PFSK-1 (cell line): ENCODE results near the gene WDR45.

ENCODE experiments used
- FOXP2 ChIP-seq: optimal IDR thresholded peaks from 2 replicates; pipeline ENCODE3; 2011; ENCODE audit warnings: borderline replicate concordance, control low read depth, inconsistent platforms; ENCODE audit not compliant: insufficient read depth; ENCODE audit errors: extremely low read length, extremely low read depth
- POLR2AphosphoS5 ChIP-seq: IDR thresholded peaks from 2 replicates; pipeline ENCODE4 v1.6.1; 2012; ENCODE audit warnings: low read depth, mild to moderate bottlenecking, control low read depth, low read length, moderate library complexity
- REST ChIP-seq, 2 experiments: IDR thresholded peaks; 2 replicates each; pipeline versions ENCODE4 v1.6.1 to v1.8.0; 2011 to 2012; ENCODE audit warnings: low read depth in 2 of 2, low read length in 2 of 2, control low read depth in 1 of 2, inconsistent platforms in 1 of 2, mild to moderate bottlenecking in 1 of 2, moderate library complexity in 1 of 2; ENCODE audit not compliant: insufficient read depth in 1 of 2
- SIN3A ChIP-seq: IDR thresholded peaks from 2 replicates; pipeline ENCODE4 v1.6.1; 2012; ENCODE audit warnings: mild to moderate bottlenecking, low read length, moderate library complexity, borderline replicate concordance; ENCODE audit not compliant: insufficient read depth
- TAF1 ChIP-seq: IDR thresholded peaks from 2 replicates; pipeline ENCODE4 v1.6.1; 2012; ENCODE audit warnings: low read length, control low read depth, borderline replicate concordance; ENCODE audit not compliant: insufficient read depth

WDR45 gene

GRCh38 chrX:49061916-49062315, 17.8 kb downstream of the WDR45 start:
- TF ChIP-seq TAF1 (no peak), REST (IDR thresholded peaks at IDR 0.05; ENCODE audit: insufficient read depth in 1 of 2, low read depth in 2 of 2, low read length in 2 of 2) (no peak), FOXP2 (no peak), POLR2AphosphoS5 (no peak), SIN3A (no peak)

GRCh38 chrX:49061490-49061889, 18.2 kb downstream of the WDR45 start:
- TF ChIP-seq FOXP2 (no peak), POLR2AphosphoS5 (no peak)

GRCh38 chrX:49060914-49061313, 18.8 kb downstream of the WDR45 start:
- TF ChIP-seq POLR2AphosphoS5 (no peak), FOXP2 (no peak), SIN3A (no peak), TAF1 (no peak), REST (IDR thresholded peaks at IDR 0.05; ENCODE audit: insufficient read depth in 1 of 2, low read depth in 2 of 2, low read length in 2 of 2) (no peak)

GRCh38 chrX:49059681-49060085, 20.0 kb downstream of the WDR45 start:
- no peak for TF ChIP-seq FOXP2
- no peak for TF ChIP-seq POLR2AphosphoS5
- TF ChIP-seq REST (IDR thresholded peaks at IDR 0.05; ENCODE audit: insufficient read depth in 1 of 2, low read depth in 2 of 2, low read length in 2 of 2) = no peak
- TF ChIP-seq SIN3A = no peak
- no peak for TF ChIP-seq TAF1

GRCh38 chrX:49059201-49059600, 20.5 kb downstream of the WDR45 start:
- TF ChIP-seq SIN3A = no peak
- TF ChIP-seq REST (IDR thresholded peaks at IDR 0.05; ENCODE audit: insufficient read depth in 1 of 2, low read depth in 2 of 2, low read length in 2 of 2) = no peak
- TF ChIP-seq FOXP2 = no peak
- no peak for TF ChIP-seq TAF1
- no peak for TF ChIP-seq POLR2AphosphoS5
